WERI-Rb-1 (cell line): ENCODE results near the gene ZNF544.

Experiments used
- DNase-seq: peaks from one replicate; pipeline ENCODE4 v3.0.0-alpha.2; 2020
- H3K27ac ChIP-seq: fragments of 250-450 bp; sonication (Bioruptor Pico); 2 replicates; pipeline ENCODE4 v1.5.1; 2020; ENCODE audit warnings: mild to moderate bottlenecking, moderate library complexity
- H3K27me3 ChIP-seq: fragments of 250-450 bp; sonication (Bioruptor Pico); 2 replicates; pipeline ENCODE4 v1.5.1; 2021; ENCODE audit warnings: mild to moderate bottlenecking, low read depth, moderate library complexity; ENCODE audit not compliant: insufficient read depth, severe bottlenecking
- H3K36me3 ChIP-seq: fragments of 250-450 bp; sonication (Bioruptor Pico); 2 replicates; pipeline ENCODE4 v1.5.1; 2020; ENCODE audit warnings: mild to moderate bottlenecking, moderate library complexity
- H3K4me3 ChIP-seq: 2 replicates; pipeline ENCODE4 v1.5.1; 2011; ENCODE audit warnings: low read depth, mild to moderate bottlenecking, control low read depth, low read length
- H3K9me3 ChIP-seq: fragments of 250-450 bp; sonication (Bioruptor Pico); 2 replicates; pipeline ENCODE4 v1.5.1; 2021; ENCODE audit warnings: mild to moderate bottlenecking, moderate library complexity; ENCODE audit not compliant: severe bottlenecking
- CTCF ChIP-seq: IDR thresholded peaks from 2 replicates; pipeline ENCODE4 v1.5.1; 2011; ENCODE audit warnings: low read depth, mild to moderate bottlenecking, control low read depth, inconsistent platforms, low read length

ZNF544 gene

DNA sequence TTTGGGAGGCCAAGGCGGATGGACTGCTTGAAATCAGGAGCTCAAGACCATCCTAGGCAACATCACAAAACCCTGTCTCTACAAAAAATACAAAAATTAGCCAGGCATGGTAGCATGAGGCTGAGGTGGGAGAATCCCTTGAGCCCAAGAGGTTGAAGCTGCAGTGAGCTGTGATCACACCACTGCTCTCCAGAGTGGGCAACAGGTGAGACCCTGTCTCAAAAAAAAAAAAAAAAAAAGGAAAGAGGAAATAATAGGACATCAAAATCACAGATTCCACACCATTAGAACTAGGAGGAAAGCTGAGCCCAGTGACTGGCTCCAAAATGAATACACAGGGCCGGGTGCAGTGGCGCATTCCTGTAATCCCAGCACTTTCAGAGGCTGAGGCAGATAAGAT is 46.9 kb downstream of the ZNF544 start:
- H3K36me3 ChIP-seq, result peaks cover 50% of the 10 kb centered on the region
- no peak for TF ChIP-seq CTCF
- no peaks in the 10 kb centered on the region for H3K27me3 ChIP-seq
- H3K4me3 ChIP-seq, result no peak overlapping the region
- H3K27ac ChIP-seq, result no peak overlapping the region
- H3K9me3 ChIP-seq, result peaks cover 6% of the 10 kb centered on the region
- no peak for DNase-seq

DNA sequence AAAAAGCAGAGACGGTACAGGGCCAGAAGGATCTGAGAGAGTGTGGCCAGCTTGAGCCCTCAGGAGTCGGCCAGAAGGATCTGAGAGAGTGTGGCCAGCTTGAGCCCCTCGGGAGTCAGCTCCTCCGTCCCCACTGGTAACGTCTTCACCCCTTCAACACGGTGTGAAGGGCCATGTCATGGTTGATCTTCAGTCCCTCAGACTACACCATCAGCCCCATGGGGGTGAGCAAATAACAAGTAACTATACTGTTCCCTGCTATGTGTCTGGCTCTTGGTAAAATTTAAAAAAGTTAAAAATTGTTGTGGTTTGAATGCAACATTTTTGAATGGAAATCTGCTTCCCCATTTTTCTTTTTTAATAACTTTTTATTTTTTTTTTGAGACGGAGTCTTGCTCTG is 48.5 kb downstream of the ZNF544 start:
- DNase-seq, result no peak
- no peaks in the 10 kb centered on the region for H3K27me3 ChIP-seq
- no peak for TF ChIP-seq CTCF
- H3K27ac ChIP-seq, result no peak overlapping the region
- H3K4me3 ChIP-seq, result no peak overlapping the region
- H3K36me3 ChIP-seq, result peaks cover 50% of the 10 kb centered on the region
- H3K9me3 ChIP-seq, result peaks cover 2% of the 10 kb centered on the region

DNA sequence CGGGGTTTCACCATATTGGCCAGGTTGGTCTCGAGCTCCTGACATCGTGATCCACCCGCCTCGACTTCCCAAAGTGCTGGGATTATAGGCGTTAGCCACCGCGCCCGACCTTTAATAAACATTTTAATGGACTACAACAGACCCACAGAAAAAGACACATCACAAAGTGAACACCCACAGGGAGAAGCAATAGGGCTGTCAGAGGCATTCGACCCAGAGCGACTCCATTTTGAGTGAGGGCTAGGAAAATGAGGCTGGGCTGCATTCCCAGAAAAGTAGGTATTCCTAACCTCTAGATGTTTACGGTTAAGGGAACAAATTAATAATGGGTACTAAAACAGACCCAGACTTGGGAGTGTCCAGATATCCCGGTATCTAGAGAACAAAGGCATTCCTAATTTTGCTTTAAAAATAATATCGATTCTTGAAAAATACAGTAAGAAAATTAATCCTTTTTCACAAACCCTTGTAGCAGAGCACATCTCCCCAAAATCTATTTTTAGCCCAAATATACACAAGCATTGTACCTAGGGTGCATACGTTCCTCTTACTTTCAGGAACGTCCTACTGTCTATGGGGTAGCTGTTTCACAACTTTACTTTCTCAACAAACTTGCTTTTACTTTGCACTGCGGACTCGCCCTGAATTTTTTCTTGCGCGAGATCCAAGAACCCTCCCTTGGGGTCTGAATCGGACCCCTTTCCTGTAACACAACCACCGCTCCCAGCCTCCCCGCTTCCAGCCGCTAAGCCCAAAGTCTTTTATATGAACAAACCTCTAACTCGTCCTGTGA is 49.2 kb downstream of the ZNF544 start:
- peak overlapping the region; percentile 88 for H3K27ac ChIP-seq
- H3K27me3 ChIP-seq, result no peaks in the 10 kb centered on the region
- H3K4me3 ChIP-seq, result peak overlapping the region; percentile 94
- TF ChIP-seq CTCF, result no peak
- DNase-seq, result no peak
- no peaks in the 10 kb centered on the region for H3K9me3 ChIP-seq
- H3K36me3 ChIP-seq, result peaks cover 51% of the 10 kb centered on the region

DNA sequence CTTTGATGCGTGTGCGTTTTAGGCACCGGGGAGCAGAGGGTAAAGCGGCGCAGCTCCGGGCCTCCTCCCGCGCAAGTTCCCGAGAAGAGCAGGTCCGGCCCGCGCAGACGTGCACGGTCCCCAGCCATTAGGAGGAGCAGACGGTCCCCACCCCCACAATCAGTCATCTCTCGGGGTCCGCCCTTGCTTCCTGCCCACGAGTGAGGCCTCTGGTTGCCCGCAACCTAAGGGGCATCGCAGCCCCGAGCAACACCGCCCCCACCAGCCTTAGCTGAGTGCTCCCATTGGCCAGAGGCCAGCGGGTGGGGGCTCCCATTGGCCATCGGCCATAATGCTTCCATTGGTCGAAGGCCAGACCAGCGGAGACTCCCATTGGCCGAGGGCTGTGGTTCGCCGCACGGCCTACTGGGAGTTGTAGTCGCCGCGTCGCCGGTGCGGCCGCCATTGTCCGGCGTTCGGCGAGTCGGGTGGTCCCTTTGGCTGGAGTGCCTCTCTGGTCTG is 49.9 kb downstream of the ZNF544 start, which contains the start of gene ZNF8:
Gene ZNF8, plus strand, starts transcription at position 415 of the 501 bp plus-strand sequence. CDS start 127 bp downstream, outside the sequence.
- peak; percentile 99 for DNase-seq
- H3K36me3 ChIP-seq, result peaks cover 51% of the 10 kb centered on the region
- no peaks in the 10 kb centered on the region for H3K27me3 ChIP-seq
- H3K9me3 ChIP-seq, result no peaks in the 10 kb centered on the region
- peak within 1 kb of the TSS; percentile 96 for H3K27ac ChIP-seq
- TF ChIP-seq CTCF, result no peak
- H3K4me3 ChIP-seq, result peak within 1 kb of the TSS; percentile 94

- H3K27me3 ChIP-seq, result no peaks in the 10 kb centered on the region
- H3K27ac ChIP-seq, result peak overlapping the region; percentile 96
- peak; percentile 87 for DNase-seq
- H3K9me3 ChIP-seq, result no peaks in the 10 kb centered on the region
- 0 out of 2 replicates have a peak, but pooled peaks have one; percentile 7 for TF ChIP-seq CTCF
- peak overlapping the region; percentile 94 for H3K4me3 ChIP-seq
- H3K36me3 ChIP-seq, result peaks cover 56% of the 10 kb centered on the region
Observed at GRCh38 chr19:58279042-58279924, 50.6 kb downstream of the ZNF544 start.
